Neuronal stem cell (in vitro differentiated cells): ENCODE data around the gene RNF220.
A peak's percentile ranks its signal among the peaks of the same experiment; 100 is the strongest.

Source experiments
- DNase-seq: peaks from one replicate; pipeline ENCODE4 v3.0.0-alpha.2; 2013; ENCODE audit warnings: low spot score
- H2AFZ ChIP-seq: one replicate; pipeline ENCODE4 v1.6.1; 2013; ENCODE audit warnings: mild to moderate bottlenecking, low read length, inconsistent platforms
- H2AK5ac ChIP-seq: 2 replicates; pipeline ENCODE4 v1.6.1; 2013; ENCODE audit warnings: low read depth, mild to moderate bottlenecking, inconsistent platforms, low read length, moderate library complexity, mixed read lengths
- H2BK120ac ChIP-seq: 2 replicates; pipeline ENCODE4 v1.6.1; 2013; ENCODE audit warnings: low read depth, mild to moderate bottlenecking, inconsistent platforms, low read length, moderate library complexity, mixed read lengths
- H2BK12ac ChIP-seq: one replicate; pipeline ENCODE4 v1.6.1; 2013; ENCODE audit warnings: low read length, inconsistent platforms
- H2BK15ac ChIP-seq: 2 replicates; pipeline ENCODE4 v1.6.1; 2013; ENCODE audit warnings: mild to moderate bottlenecking, low read length, inconsistent platforms, mixed read lengths
- H2BK5ac ChIP-seq: one replicate; pipeline ENCODE4 v1.6.1; 2013; ENCODE audit warnings: inconsistent platforms, mild to moderate bottlenecking, low read length, moderate library complexity
- H3K14ac ChIP-seq: one replicate; pipeline ENCODE4 v1.6.1; 2013; ENCODE audit warnings: low read length, inconsistent platforms
- H3K18ac ChIP-seq: 2 replicates; pipeline ENCODE4 v1.6.1; 2013; ENCODE audit warnings: low read length, inconsistent platforms
- H3K23ac ChIP-seq: 2 replicates; pipeline ENCODE4 v1.6.1; 2013; ENCODE audit warnings: low read depth, mild to moderate bottlenecking, mixed read lengths, low read length, inconsistent platforms; ENCODE audit not compliant: poor library complexity
- H3K27ac ChIP-seq: replicated peaks from 3 replicates; pipeline ENCODE4 v1.5.1; 2013; ENCODE audit warnings: low read length, inconsistent platforms
- H3K27me3 ChIP-seq, 3 experiments: 2 replicates each; pipeline ENCODE4 v1.6.1; 2013; ENCODE audit warnings: low read length in 3 of 3, mild to moderate bottlenecking in 2 of 3, inconsistent platforms in 1 of 3, low read depth in 1 of 3, mixed read lengths in 1 of 3, moderate library complexity in 1 of 3; ENCODE audit not compliant: control insufficient read depth in 3 of 3, insufficient read depth in 3 of 3
- H3K36me3 ChIP-seq, 2 donors: replicated peaks in 1 of 2; 2 replicates each; pipeline ENCODE4 v1.6.1; 2013; ENCODE audit warnings: low read length in 2 of 2; ENCODE audit not compliant: control insufficient read depth in 2 of 2, insufficient read depth in 2 of 2
- H3K4ac ChIP-seq: 2 replicates; pipeline ENCODE4 v1.6.1; 2013; ENCODE audit warnings: inconsistent platforms, mild to moderate bottlenecking, low read length, moderate library complexity
- H3K4me1 ChIP-seq, 2 donors: 1 replicate in 1 of 2; 2 replicates in 1 of 2; pipeline ENCODE4 v1.6.1; 2013; ENCODE audit warnings: low read length in 2 of 2, low read depth in 1 of 2; ENCODE audit not compliant: control insufficient read depth in 2 of 2, insufficient read depth in 1 of 2
- H3K4me2 ChIP-seq: one replicate; pipeline ENCODE4 v1.6.1; 2013; ENCODE audit warnings: mild to moderate bottlenecking, low read length, inconsistent platforms; ENCODE audit not compliant: insufficient read depth, poor library complexity, severe bottlenecking
- H3K4me3 ChIP-seq, 2 donors: 2 replicates each; pipeline ENCODE4 v1.5.1; 2013; ENCODE audit warnings: low read length in 2 of 2, mild to moderate bottlenecking in 2 of 2, inconsistent platforms in 1 of 2, moderate library complexity in 1 of 2
- H3K79me1 ChIP-seq: one replicate; pipeline ENCODE4 v1.6.1; 2013; ENCODE audit warnings: low read depth, mild to moderate bottlenecking, inconsistent platforms, low read length, moderate library complexity
- H3K9ac ChIP-seq: one replicate; pipeline ENCODE4 v1.6.1; 2013; ENCODE audit warnings: mild to moderate bottlenecking, low read depth, low read length, inconsistent platforms; ENCODE audit not compliant: poor library complexity
- H3K9me3 ChIP-seq, 2 donors: replicated peaks in 1 of 2; 2 replicates each; pipeline versions ENCODE3 to v1.6.1; 2013; ENCODE audit warnings: low read length in 2 of 2, mild to moderate bottlenecking in 2 of 2, inconsistent platforms in 1 of 2, low read depth in 1 of 2, mixed read lengths in 1 of 2, moderate library complexity in 1 of 2; ENCODE audit not compliant: control insufficient read depth in 2 of 2, insufficient read depth in 1 of 2
- H4K8ac ChIP-seq: one replicate; pipeline ENCODE4 v1.6.1; 2013; ENCODE audit warnings: low read depth, mild to moderate bottlenecking, inconsistent platforms, low read length, moderate library complexity
- H4K91ac ChIP-seq: one replicate; pipeline ENCODE4 v1.6.1; 2013; ENCODE audit warnings: low read length, low read depth, mild to moderate bottlenecking, inconsistent platforms; ENCODE audit not compliant: poor library complexity
- WGBS, 2 donors: extraction: QIAGEN DNeasy Blood & Tissue Kit; methylation state at CpG; one replicate each; pipeline ENCODE4 v1.1.7; 2013; ENCODE audit warnings: missing lambda C conversion rate in 2 of 2, mixed read lengths in 1 of 2; ENCODE audit not compliant: insufficient read length in 2 of 2, insufficient replicate concordance in 1 of 2; ENCODE audit errors: extremely low coverage in 2 of 2; 5-methylcytosine and 5-hydroxymethylcytosine counted together

The RNF220 gene

GRCh38 chr1:44423591-44424537 lies 18.8 kb downstream of the RNF220 start:
- Histone ChIP-seq H3K4ac (no peak overlapping the region), H3K79me1 (no peaks in the 10 kb centered on the region), H3K14ac (no peak overlapping the region), H2BK5ac (no peak overlapping the region), H4K8ac (no peak overlapping the region), H3K23ac (no peak overlapping the region), H2BK15ac (no peak overlapping the region), H4K91ac (no peak overlapping the region), H3K18ac (no peak overlapping the region), H2BK12ac (no peak overlapping the region), H3K9me3 (no peaks in the 10 kb centered on the region), H2BK120ac (no peak overlapping the region), H3K36me3 (peaks cover 0 to 84% of the 10 kb centered on the region in 2 donors), H3K4me1 (peaks cover 19 to 36% of the 10 kb centered on the region in 2 donors), H3K4me3 (no peak overlapping the region), H2AK5ac (no peak overlapping the region), H3K4me2 (no peak overlapping the region), H3K27ac (no peak overlapping the region), H2AFZ (no peak overlapping the region), H3K27me3 (peaks cover 0 to 4% (median 0%) of the 10 kb centered on the region in 3 experiments), H3K9ac (no peak overlapping the region)
- WGBS, 2 donors: no CpG with 5 or more reads among the region's 19 CpGs
- no peak for DNase-seq

- H2BK15ac ChIP-seq: no peak overlapping the region
Measured at GRCh38 chr1:44424747-44425146, 19.7 kb downstream of the RNF220 start.

GRCh38 chr1:44425341-44426082 lies 20.5 kb downstream of the RNF220 start:
- H2BK15ac ChIP-seq: no peak overlapping the region
- H3K14ac ChIP-seq: no peak overlapping the region
- no peak overlapping the region for H2BK120ac ChIP-seq
- no peak overlapping the region for H3K4me2 ChIP-seq
- H3K4me3 ChIP-seq: no peak overlapping the region
- no peak overlapping the region for H4K91ac ChIP-seq
- H4K8ac ChIP-seq: no peak overlapping the region
- WGBS, 2 donors: no CpG with 5 or more reads among the region's 8 CpGs
- H2AFZ ChIP-seq: no peak overlapping the region
- peaks cover 21 to 32% of the 10 kb centered on the region in 2 donors for H3K4me1 ChIP-seq
- no peak overlapping the region for H3K23ac ChIP-seq
- H3K9me3 ChIP-seq: no peaks in the 10 kb centered on the region
- H2BK12ac ChIP-seq: no peak overlapping the region
- no peak overlapping the region for H2BK5ac ChIP-seq
- no peak overlapping the region for H3K4ac ChIP-seq
- no peak for DNase-seq
- H2AK5ac ChIP-seq: no peak overlapping the region
- no peaks in the 10 kb centered on the region for H3K27me3 ChIP-seq
- no peaks in the 10 kb centered on the region for H3K79me1 ChIP-seq
- peaks cover 0 to 73% of the 10 kb centered on the region in 2 donors for H3K36me3 ChIP-seq
- no peak overlapping the region for H3K27ac ChIP-seq
- H3K18ac ChIP-seq: no peak overlapping the region
- no peak overlapping the region for H3K9ac ChIP-seq

More at GRCh38 chr1:44424747-44425146, 19.7 kb downstream of the RNF220 start:
- Histone ChIP-seq H2AK5ac (peak overlapping the region; percentile 6), H4K91ac (no peak overlapping the region), H3K4ac (no peak overlapping the region), H3K14ac (no peak overlapping the region), H3K9ac (no peak overlapping the region), H3K4me3 (no peak overlapping the region), H3K27me3 (peaks cover 0 to 4% (median 0%) of the 10 kb centered on the region in 3 experiments), H3K4me1 (peaks cover 21 to 35% of the 10 kb centered on the region in 2 donors), H3K27ac (no peak overlapping the region), H3K36me3 (peaks cover 0 to 80% of the 10 kb centered on the region in 2 donors), H3K23ac (no peak overlapping the region), H4K8ac (no peak overlapping the region), H2AFZ (no peak overlapping the region), H3K4me2 (no peak overlapping the region), H2BK5ac (no peak overlapping the region), H3K79me1 (no peaks in the 10 kb centered on the region), H3K9me3 (no peaks in the 10 kb centered on the region), H2BK12ac (no peak overlapping the region), H3K18ac (no peak overlapping the region), H2BK120ac (no peak overlapping the region)
- no CpG with 5 or more reads among the region's 9 CpGs for WGBS, 2 donors
- no peak for DNase-seq

GRCh38 chr1:44431861-44432260 lies 26.8 kb downstream of the RNF220 start:
- H2BK5ac ChIP-seq: no peak overlapping the region
- no CpG with 5 or more reads among the region's 2 CpGs for WGBS, 2 donors

More at GRCh38 chr1:44431861-44432260, 26.8 kb downstream of the RNF220 start:
- Histone ChIP-seq H3K23ac (no peak overlapping the region), H3K27me3 (no peaks in the 10 kb centered on the region), H3K9me3 (no peaks in the 10 kb centered on the region), H3K4ac (no peak overlapping the region), H2BK120ac (no peak overlapping the region), H3K27ac (no peak overlapping the region), H2BK15ac (no peak overlapping the region), H4K91ac (no peak overlapping the region), H3K79me1 (no peaks in the 10 kb centered on the region), H3K9ac (no peak overlapping the region), H2AK5ac (no peak overlapping the region), H3K4me1 (peaks cover 3 to 14% of the 10 kb centered on the region in 2 donors), H3K4me3 (no peak overlapping the region), H4K8ac (no peak overlapping the region), H3K18ac (no peak overlapping the region), H2BK12ac (no peak overlapping the region), H2AFZ (no peak overlapping the region), H3K4me2 (no peak overlapping the region), H3K14ac (no peak overlapping the region), H3K36me3 (peaks cover 0 to 41% of the 10 kb centered on the region in 2 donors)
- DNase-seq: no peak
